Activated B cell treated with CpG ODN at 0.5 μM for 24 hours (primary cell): Measurements from ENCODE around the gene NIBAN1. TPM values are rescaled to one million over a fixed set of nuclear protein-coding genes. Genes with fewer than 3 reads are reported as not detected.
A peak's percentile ranks its signal among the peaks of the same experiment; 100 is the strongest.

Experiments used
- ATAC-seq: fragments of 200-7000 bp; cut with Tn5 transposase; one replicate; pipeline ENCODE4 v1.10.0; 2021; ENCODE audit warnings: low read depth, mild to moderate bottlenecking, moderate library complexity
- CTCF ChIA-PET: fragments of 350-600 bp; sonication (Branson Sonifier 250); formaldehyde crosslinking; loops from one replicate; lab custom pipeline; 2021; ENCODE audit warnings: antibody characterized with exemption; lab: Charles Lee
- POLR2A ChIA-PET: fragments of 350-600 bp; sonication (Branson Sonifier 250); formaldehyde crosslinking; loops from one replicate; lab custom pipeline; 2021; ENCODE audit warnings: antibody characterized with exemption; lab: Charles Lee
- DNase-seq: peaks from one replicate; pipeline ENCODE4 v3.0.0; 2022
- H3K27ac Mint-ChIP-seq: one replicate; pipeline ENCODE4 v1.8.0; 2020; ENCODE audit warnings: mixed read lengths
- H3K27me3 Mint-ChIP-seq: one replicate; pipeline ENCODE4 v1.8.0; 2021; ENCODE audit warnings: mixed read lengths
- H3K36me3 Mint-ChIP-seq: one replicate; pipeline ENCODE4 v1.8.0; 2021; ENCODE audit warnings: low read depth, mixed read lengths
- H3K4me1 Mint-ChIP-seq: one replicate; pipeline ENCODE4 v1.8.0; 2021; ENCODE audit warnings: mixed read lengths
- H3K4me3 Mint-ChIP-seq: one replicate; pipeline ENCODE4 v1.8.0; 2020; ENCODE audit warnings: mild to moderate bottlenecking, mixed read lengths
- H3K9me3 Mint-ChIP-seq: one replicate; pipeline ENCODE4 v1.8.0; 2020; ENCODE audit warnings: mixed read lengths
- intact Hi-C: fragments of 100-400 bp; cut with micrococcal nuclease; formaldehyde crosslinking; loops from one replicate; pipeline ENCODE4 v1.15.1; 2024
- total RNA-seq: library from RNA; stranded (reverse); gene quantifications from 2 replicates; pipeline ENCODE4 v1.2.3, GENCODE V29; 2022
- TF ChIP-seq, protein P1 (sequence below): fragments of 200-600 bp; IDR thresholded peaks from one replicate; pipeline ENCODE4 v1.8.0; 2022; ENCODE audit warnings: antibody characterized with exemption, mild to moderate bottlenecking

Gene NIBAN1
- total RNA-seq, 1 donor from 2014 or later = 25.4 TPM

DNA sequence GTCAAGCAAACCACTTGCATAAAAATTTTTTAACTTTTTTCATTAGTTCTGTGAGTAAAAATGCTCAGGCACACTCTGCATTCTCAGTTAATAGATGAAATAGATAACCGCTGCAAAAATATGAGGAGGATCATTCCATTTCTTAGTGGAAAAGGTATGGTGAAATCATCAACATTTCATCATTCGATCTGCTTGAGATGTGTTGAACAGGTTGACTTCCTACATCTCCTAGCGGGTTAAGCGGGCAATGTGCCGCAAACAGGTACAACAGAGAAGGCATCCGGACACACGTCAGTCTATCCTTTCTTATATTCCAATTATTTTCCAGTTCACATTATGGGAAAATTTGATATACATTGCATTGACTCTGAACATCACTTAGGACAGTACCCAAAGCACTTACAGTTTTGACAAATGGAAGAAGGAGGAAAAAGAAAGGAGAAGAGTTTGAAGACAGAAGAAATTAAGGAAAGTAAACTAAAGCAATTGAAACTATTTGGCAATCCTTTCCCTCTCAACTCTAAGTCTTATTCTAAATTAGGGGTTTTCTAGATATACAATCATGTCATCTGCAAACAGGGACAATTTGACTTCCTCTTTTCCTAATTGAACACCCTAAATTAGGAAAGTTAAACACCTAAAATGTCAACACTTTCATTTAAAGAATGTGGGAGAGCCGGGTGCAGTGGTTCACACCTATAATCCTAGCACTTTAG, 33.5 kb downstream of the NIBAN1 start:
- H3K36me3 Mint-ChIP-seq = no peaks in the 10 kb centered on the region
- intact Hi-C loops = no loop called here
- POLR2A ChIA-PET = interaction anchor here (0.6 kb wide), 2 partner anchors 18 to 70 kb away, joined by 3 to 4 read pairs; no protein-coding TSS in a partner anchor
- H3K4me3 Mint-ChIP-seq = no peak overlapping the region
- CTCF ChIA-PET = no interaction called here
- ATAC-seq (no peak), DNase-seq (no peak)
- H3K27ac Mint-ChIP-seq = peak overlapping the region; percentile 15
- H3K4me1 Mint-ChIP-seq = peaks cover 37% of the 10 kb centered on the region
- no peaks in the 10 kb centered on the region for H3K27me3 Mint-ChIP-seq
- TF ChIP-seq, protein P1, sequence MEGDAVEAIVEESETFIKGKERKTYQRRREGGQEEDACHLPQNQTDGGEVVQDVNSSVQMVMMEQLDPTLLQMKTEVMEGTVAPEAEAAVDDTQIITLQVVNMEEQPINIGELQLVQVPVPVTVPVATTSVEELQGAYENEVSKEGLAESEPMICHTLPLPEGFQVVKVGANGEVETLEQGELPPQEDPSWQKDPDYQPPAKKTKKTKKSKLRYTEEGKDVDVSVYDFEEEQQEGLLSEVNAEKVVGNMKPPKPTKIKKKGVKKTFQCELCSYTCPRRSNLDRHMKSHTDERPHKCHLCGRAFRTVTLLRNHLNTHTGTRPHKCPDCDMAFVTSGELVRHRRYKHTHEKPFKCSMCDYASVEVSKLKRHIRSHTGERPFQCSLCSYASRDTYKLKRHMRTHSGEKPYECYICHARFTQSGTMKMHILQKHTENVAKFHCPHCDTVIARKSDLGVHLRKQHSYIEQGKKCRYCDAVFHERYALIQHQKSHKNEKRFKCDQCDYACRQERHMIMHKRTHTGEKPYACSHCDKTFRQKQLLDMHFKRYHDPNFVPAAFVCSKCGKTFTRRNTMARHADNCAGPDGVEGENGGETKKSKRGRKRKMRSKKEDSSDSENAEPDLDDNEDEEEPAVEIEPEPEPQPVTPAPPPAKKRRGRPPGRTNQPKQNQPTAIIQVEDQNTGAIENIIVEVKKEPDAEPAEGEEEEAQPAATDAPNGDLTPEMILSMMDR = no peak
- no peaks in the 10 kb centered on the region for H3K9me3 Mint-ChIP-seq

- H3K4me1 Mint-ChIP-seq = peaks cover 30% of the 10 kb centered on the region
These were observed 34.1 kb downstream of the NIBAN1 start for GRCh38 chr1:184940226-184940625.

DNA sequence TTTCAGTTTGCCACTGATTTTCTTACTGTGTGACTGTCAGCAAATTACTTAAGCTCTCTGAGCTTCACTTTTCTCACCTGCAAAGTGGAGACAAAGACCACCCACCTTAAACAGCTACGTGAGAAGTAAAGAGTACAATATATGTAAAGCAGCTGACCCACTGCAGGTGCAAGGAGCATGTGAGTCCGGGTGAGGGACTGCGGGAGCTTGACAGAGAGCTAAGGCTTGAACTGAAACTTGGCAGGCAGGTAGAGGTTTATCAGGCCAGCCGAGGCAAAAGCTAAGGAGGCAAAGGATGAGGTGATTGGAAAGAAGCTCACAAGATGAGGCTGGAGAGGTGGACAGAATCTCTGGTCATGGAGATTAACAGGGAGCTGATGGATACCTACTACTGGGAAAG, 36.6 kb downstream of the NIBAN1 start:
- DNase-seq = no peak
- ChIA-PET POLR2A (no interaction called here), CTCF (interaction anchor here (0.6 kb wide), 1 partner anchor 45 kb away, joined by 4 read pairs; no protein-coding TSS in a partner anchor)
- H3K4me1 Mint-ChIP-seq = peaks cover 19% of the 10 kb centered on the region
- no peaks in the 10 kb centered on the region for H3K9me3 Mint-ChIP-seq
- TF ChIP-seq, protein P1 = no peak
- no peak for ATAC-seq
- no peak overlapping the region for H3K27ac Mint-ChIP-seq
- no peaks in the 10 kb centered on the region for H3K27me3 Mint-ChIP-seq
- H3K4me3 Mint-ChIP-seq = no peak overlapping the region
- no peaks in the 10 kb centered on the region for H3K36me3 Mint-ChIP-seq
- intact Hi-C loops = no loop called here

More at GRCh38 chr1:184940226-184940625, 34.1 kb downstream of the NIBAN1 start:
- Mint-ChIP-seq H3K27ac (no peak overlapping the region), H3K36me3 (no peaks in the 10 kb centered on the region), H3K9me3 (no peaks in the 10 kb centered on the region), H3K27me3 (no peaks in the 10 kb centered on the region), H3K4me3 (no peak overlapping the region)
- no peak for ATAC-seq
- TF ChIP-seq, protein P1 = no peak
- ChIA-PET CTCF (no interaction called here), POLR2A (no interaction called here)
- DNase-seq = no peak
- intact Hi-C loops = no loop called here

DNA sequence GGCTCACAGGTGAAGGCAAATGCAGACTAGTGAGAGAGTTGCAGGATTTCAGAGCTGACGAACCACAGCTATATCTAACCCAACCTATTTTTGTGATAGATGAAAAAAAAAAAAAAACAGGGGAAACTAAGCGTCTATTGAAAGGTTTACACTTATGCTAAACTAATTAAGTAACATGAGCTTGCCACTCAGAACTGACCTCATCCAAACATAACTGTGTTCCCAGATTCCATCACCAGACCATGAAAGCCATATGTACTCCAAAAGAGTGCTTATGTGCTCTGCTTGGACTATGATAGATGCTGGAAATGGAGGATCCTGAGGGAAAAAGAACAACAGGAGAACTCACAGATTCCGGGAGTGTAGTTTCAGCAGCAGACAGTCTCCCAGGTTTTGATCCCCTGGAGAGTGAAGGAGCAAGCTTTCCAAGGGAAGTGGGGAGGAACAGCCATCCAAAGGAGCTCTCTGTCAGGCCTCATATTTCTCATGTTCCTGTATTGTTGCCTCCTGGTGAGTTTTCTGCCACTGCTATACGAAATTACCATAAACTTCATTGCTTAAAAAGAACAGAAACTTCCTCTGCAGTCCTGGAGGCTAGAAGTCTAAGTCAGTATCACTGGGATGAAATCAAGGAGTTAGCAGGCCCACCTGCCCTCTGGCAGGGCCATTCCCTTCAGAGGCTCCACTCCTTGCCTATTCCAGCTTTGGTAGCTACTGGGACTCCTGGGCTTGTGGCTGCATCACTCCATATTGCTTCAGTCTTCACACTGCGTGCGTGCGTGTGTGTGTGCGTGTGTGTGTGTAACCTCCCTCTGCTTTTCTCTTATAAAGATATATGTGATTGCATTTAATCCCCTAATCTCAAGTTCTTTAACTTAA, 38.1 kb downstream of the NIBAN1 start:
- intact Hi-C loops = no loop called here
- CTCF ChIA-PET = no interaction called here
- H3K27ac Mint-ChIP-seq = no peak overlapping the region
- no peak for DNase-seq
- H3K4me3 Mint-ChIP-seq = no peak overlapping the region
- H3K27me3 Mint-ChIP-seq = no peaks in the 10 kb centered on the region
- H3K36me3 Mint-ChIP-seq = no peaks in the 10 kb centered on the region
- H3K4me1 Mint-ChIP-seq = peaks cover 7% of the 10 kb centered on the region
- TF ChIP-seq, protein P1 = no peak
- POLR2A ChIA-PET = no interaction called here
- no peaks in the 10 kb centered on the region for H3K9me3 Mint-ChIP-seq
- ATAC-seq = no peak

GRCh38 chr1:184933944-184934343, 40.4 kb downstream of the NIBAN1 start:
- POLR2A ChIA-PET = no interaction called here
- intact Hi-C loops = no loop called here
- no peaks in the 10 kb centered on the region for H3K27me3 Mint-ChIP-seq
- H3K9me3 Mint-ChIP-seq = no peaks in the 10 kb centered on the region
- no peaks in the 10 kb centered on the region for H3K36me3 Mint-ChIP-seq
- DNase-seq (no peak), ATAC-seq (no peak)
- H3K4me1 Mint-ChIP-seq = no peaks in the 10 kb centered on the region
- H3K27ac Mint-ChIP-seq = no peak overlapping the region
- TF ChIP-seq, protein P1 = no peak
- H3K4me3 Mint-ChIP-seq = no peak overlapping the region
- CTCF ChIA-PET = no interaction called here
